ENCODE measurements around the gene STPG1.
A peak's percentile ranks its signal among the peaks of the same experiment; 100 is the strongest.

Gene STPG1

DNA sequence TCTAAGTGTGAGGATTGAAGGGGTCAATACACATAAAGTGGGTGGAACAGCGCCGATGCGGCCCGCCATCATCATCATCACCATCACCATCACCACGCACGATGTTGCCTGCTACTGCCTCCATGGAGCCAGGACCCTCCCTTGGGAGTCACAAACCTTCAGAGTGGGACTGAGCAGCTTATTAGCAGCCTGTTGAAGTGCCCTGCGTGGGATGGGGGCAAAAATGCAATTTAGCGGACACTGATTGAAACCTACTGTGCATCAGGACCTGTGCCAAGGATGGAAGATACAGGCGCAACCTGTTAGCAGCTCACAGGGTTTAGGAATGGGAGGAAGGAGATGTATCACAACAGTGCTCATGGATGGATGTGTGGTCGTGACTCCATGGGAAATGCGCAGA, 26.7 kb downstream of the STPG1 start:
- TF ChIP-seq, protein P1, sequence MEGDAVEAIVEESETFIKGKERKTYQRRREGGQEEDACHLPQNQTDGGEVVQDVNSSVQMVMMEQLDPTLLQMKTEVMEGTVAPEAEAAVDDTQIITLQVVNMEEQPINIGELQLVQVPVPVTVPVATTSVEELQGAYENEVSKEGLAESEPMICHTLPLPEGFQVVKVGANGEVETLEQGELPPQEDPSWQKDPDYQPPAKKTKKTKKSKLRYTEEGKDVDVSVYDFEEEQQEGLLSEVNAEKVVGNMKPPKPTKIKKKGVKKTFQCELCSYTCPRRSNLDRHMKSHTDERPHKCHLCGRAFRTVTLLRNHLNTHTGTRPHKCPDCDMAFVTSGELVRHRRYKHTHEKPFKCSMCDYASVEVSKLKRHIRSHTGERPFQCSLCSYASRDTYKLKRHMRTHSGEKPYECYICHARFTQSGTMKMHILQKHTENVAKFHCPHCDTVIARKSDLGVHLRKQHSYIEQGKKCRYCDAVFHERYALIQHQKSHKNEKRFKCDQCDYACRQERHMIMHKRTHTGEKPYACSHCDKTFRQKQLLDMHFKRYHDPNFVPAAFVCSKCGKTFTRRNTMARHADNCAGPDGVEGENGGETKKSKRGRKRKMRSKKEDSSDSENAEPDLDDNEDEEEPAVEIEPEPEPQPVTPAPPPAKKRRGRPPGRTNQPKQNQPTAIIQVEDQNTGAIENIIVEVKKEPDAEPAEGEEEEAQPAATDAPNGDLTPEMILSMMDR (IDR thresholded peaks at IDR 0.05; ENCODE audit: low read depth, low read length) = no peak

DNA sequence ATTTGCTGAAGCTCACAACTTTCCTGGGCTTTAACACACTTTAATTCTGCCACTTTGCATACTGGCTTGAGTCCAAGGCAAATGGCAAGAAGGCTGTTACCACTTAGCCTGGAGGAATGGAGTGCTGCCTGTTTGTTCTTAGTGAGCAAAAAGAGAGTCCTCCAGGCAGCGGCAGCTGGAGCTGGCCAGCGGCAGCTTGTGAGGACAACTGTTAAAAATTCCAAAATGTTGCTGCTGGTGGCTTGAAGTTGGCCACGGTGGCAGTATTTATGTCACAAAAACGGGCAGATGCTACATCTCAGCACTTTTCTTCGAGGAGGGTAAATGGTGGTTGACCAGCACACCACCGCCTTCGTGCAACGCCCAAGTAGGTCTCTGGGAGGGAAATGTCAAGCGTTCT, 27.3 kb downstream of the STPG1 start:
- DNase-seq (ENCODE audit: extremely low read depth, low read depth) = no peak
- TF ChIP-seq, protein P1 (IDR thresholded peaks at IDR 0.05; ENCODE audit: low read depth, low read length) = no peak

More for the DNA sequence above, 26.7 kb downstream of the STPG1 start:
- no peak for DNase-seq (ENCODE audit: extremely low read depth, low read depth)

DNA sequence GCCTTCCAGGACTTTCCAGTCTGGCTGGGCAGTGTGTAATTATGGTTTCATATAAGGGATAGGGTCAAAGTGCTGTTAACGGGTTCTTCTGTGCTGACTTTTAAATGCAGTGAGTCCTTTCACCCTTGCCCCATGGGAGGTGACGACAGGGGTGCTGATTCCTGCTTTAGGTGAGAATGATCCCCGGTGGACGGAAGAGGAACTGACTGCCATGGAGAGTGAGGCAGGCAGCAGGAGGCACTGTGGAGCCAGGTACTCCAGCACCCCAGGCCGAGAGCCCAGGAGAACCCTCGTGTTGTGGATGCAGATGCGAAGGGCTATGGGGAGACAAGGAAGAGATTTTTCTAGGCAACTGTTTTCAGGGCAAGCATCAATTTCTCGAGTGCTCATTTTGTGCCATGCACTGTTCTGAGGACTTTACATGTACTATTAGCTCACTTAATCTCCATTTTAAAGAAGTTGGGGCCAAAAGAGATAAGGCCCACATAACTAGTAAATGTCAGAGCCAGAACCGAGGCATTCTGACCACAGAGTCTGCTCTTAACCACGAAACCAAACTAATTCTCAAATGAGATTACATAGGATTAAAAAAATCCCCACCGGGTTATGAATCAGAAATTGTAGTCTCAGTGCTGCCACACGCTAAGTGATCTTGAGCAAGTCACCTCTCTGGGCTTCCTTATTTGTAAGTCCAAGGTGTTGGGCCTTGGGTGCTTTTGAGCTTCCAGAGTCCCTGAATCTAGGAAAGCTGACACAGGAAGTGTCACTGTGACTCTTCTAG, 28.2 kb downstream of the STPG1 start:
- DNase-seq (ENCODE audit: extremely low read depth, low read depth) = no peak
- TF ChIP-seq, protein P1 (IDR thresholded peaks at IDR 0.05; ENCODE audit: low read depth, low read length) = peak; percentile 31

DNA sequence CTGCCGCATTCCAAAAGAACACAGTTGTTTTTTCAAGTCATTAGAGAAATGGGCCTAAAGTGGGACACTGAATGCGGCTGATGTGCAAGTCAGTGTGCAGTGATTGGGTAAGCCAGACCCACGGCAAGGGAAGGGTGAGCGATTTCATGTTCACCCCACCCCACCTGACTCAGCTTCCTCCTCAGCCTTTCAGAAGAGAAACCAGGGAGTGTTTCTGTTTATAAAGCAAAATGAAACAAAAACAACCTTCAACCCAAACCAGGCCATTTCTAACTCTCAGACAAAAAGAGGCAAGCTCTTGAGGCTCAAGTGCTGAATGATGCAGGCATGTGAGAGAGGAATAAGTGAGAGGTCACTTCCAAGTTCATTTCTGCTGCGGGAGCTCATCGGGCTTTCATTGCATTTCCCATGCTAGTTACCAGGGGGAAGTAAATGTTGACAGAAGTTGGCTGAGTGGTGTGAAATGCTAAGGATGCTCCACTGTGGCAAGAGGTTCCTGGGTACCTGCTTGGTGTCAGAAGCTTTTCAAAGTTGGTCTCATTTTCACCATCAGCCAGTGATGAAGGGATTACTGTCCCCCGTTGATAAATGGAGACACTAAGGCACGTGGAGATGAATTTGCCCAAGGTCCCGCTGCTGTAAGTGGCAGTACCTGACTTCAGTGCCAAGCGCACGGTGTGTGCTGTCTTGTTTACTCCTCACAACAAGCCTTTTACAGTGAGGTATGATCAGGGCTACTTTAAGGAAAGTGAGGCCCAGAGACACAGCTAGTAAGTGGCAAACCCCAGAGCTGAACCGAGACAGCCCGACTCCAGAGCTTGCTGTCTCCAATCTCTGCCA, 29.1 kb downstream of the STPG1 start:
- peak; percentile 70 for DNase-seq (ENCODE audit: extremely low read depth, low read depth)
- TF ChIP-seq, protein P1 (IDR thresholded peaks at IDR 0.05; ENCODE audit: low read depth, low read length) = no peak

DNA sequence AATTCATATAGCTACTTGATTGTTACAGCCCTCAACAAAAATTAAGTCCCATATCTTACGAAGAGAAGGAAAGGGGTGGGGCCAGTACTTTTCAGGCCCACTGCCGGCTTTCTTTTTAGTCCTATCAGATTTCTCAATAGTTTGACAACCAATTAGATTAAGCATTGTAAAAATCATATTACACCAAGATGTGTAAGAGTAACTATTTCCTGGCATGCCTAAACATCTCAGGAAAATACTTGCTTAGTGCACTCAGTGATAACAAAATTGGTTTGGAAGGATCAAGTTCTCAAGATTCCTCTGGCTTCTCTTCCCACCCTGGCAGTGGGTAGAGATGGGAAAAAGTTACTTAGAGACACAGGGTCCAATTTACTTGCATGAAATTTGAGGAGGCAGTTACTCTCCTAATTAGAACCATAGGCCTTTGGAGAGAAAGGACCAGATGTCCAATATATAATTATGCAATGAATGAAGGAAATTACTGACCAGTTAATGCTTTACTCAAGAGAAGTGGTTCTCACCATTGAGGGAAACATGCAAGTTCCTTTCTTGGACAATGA, 30.1 kb downstream of the STPG1 start:
- peak; percentile 77 for DNase-seq (ENCODE audit: extremely low read depth, low read depth)
- TF ChIP-seq, protein P1 (IDR thresholded peaks at IDR 0.05; ENCODE audit: low read depth, low read length) = no peak

DNA sequence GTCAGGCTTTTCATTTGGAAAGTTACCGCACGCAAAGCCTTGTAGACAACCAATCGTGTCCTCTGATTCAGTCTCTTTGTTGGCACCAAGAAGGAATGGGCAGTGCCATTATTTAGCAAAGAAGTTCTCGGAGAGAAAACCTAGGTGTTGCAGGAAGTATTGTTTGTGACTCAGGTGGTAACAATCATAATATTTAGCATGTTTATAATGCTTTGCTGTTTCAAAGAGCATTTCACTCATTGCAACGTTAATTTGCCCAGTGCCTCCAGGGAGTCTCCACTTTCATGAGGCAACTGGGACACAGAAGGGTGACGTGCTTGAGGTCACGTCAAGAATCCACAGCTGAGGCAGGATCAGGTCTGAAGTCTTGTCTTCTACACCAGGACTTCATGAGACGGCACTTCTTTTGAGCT, 31.4 kb downstream of the STPG1 start:
- DNase-seq (ENCODE audit: extremely low read depth, low read depth) = no peak
- TF ChIP-seq, protein P1 (IDR thresholded peaks at IDR 0.05; ENCODE audit: low read depth, low read length) = no peak

DNA sequence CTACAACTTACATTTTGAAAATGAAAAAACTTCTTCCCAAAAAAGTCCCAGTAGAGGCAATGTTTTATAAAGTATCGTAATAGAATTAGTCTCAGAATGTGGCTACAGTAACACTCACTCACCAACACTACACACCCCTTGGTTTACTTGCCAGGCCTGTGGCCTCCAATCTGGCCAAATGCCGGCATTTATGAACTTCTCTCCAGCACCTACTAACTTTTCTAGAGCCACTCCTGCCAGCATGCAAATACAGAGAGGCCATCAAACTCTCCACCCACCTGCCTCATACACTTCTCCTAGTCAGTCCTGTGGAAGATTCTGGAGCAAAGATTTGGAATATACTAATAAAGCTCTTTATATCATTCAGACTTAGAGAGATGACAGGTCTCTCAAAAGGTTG, 32.3 kb downstream of the STPG1 start:
- DNase-seq (ENCODE audit: extremely low read depth, low read depth) = no peak
- TF ChIP-seq, protein P1 (IDR thresholded peaks at IDR 0.05; ENCODE audit: low read depth, low read length) = no peak
